Measurements from ENCODE around the gene RASGRP3. TPM values are rescaled to one million over a fixed set of nuclear protein-coding genes. Genes with fewer than 3 reads are reported as not detected.

The RASGRP3 gene
- total and polyA plus RNA-seq, 7 experiments from 2014 or later, result 1.4 to 14.2 (median 3.1) TPM

GRCh38 chr2:33451825-33452224 lies 24.6 kb upstream of the RASGRP3 start:
- Mint-ChIP-seq H3K27me3 (peaks cover 0 to 12% (median 7%) of the 10 kb centered on the region in 5 donors), H3K4me1 (peaks cover 0 to 3% (median 0%) of the 10 kb centered on the region in 7 donors), H3K36me3 (peaks cover 0 to 8% (median 3%) of the 10 kb centered on the region in 5 donors), H3K9me3 (peaks cover 0 to 28% (median 16%) of the 10 kb centered on the region in 11 donors), H3K4me3 (no peak overlapping the region), H3K27ac (no peak overlapping the region)
- Histone ChIP-seq H3K9me3 (ENCODE audit: control insufficient read depth in 2 of 3, low read length in 3 of 3) (peaks cover 0 to 7% (median 0%) of the 10 kb centered on the region in 3 experiments), H3K36me3 (ENCODE audit: control insufficient read depth in 2 of 3, insufficient read depth in 3 of 3, low read length in 3 of 3) (no peaks in the 10 kb centered on the region), H3K27me3 (ENCODE audit: control insufficient read depth in 2 of 2, insufficient read depth in 2 of 2, low read length in 2 of 2) (no peaks in the 10 kb centered on the region), H3K4me1 (ENCODE audit: control insufficient read depth in 2 of 2, insufficient read depth in 2 of 2, low read length in 2 of 2) (no peaks in the 10 kb centered on the region), H3K4me3 (ENCODE audit: low read length) (no peak overlapping the region), H3K27ac (ENCODE audit: low read depth, low read length) (no peak overlapping the region)
- ATAC-seq, result no peak
- intact Hi-C loops (cut with micrococcal nuclease), result no loop called here
- CTCF ChIA-PET, result no interaction called here
- POLR2A ChIA-PET, result no interaction called here
- no peak for DNase-seq

- H3K27ac ChIP-seq (ENCODE audit: low read depth, low read length), result no peak overlapping the region
- DNase-seq (no peak), ATAC-seq (no peak)
- ChIA-PET CTCF (no interaction called here), POLR2A (no interaction called here)
- Mint-ChIP-seq H3K4me1 (peaks cover 0 to 3% (median 0%) of the 10 kb centered on the region in 7 donors), H3K4me3 (no peak overlapping the region), H3K27me3 (peaks cover 0 to 13% (median 7%) of the 10 kb centered on the region in 5 donors), H3K27ac (no peak overlapping the region), H3K9me3 (peaks cover 0 to 28% (median 16%) of the 10 kb centered on the region in 11 donors), H3K36me3 (peaks cover 0 to 8% (median 3%) of the 10 kb centered on the region in 5 donors)
- no peaks in the 10 kb centered on the region for H3K4me1 ChIP-seq (ENCODE audit: control insufficient read depth in 2 of 2, insufficient read depth in 2 of 2, low read length in 2 of 2)
- H3K27me3 ChIP-seq (ENCODE audit: control insufficient read depth in 2 of 2, insufficient read depth in 2 of 2, low read length in 2 of 2), result no peaks in the 10 kb centered on the region
- H3K9me3 ChIP-seq (ENCODE audit: control insufficient read depth in 2 of 3, low read length in 3 of 3), result peaks cover 0 to 7% (median 0%) of the 10 kb centered on the region in 3 experiments
- intact Hi-C loops (cut with micrococcal nuclease), result no loop called here
- no peak overlapping the region for H3K4me3 ChIP-seq (ENCODE audit: low read length)
- no peaks in the 10 kb centered on the region for H3K36me3 ChIP-seq (ENCODE audit: control insufficient read depth in 2 of 3, insufficient read depth in 3 of 3, low read length in 3 of 3)
Observed at GRCh38 chr2:33452545-33452944, 23.9 kb upstream of the RASGRP3 start.

GRCh38 chr2:33453905-33454479 lies 22.5 kb upstream of the RASGRP3 start:
- Mint-ChIP-seq H3K9me3 (peaks cover 0 to 28% (median 16%) of the 10 kb centered on the region in 11 donors), H3K4me3 (no peak overlapping the region), H3K4me1 (no peaks in the 10 kb centered on the region), H3K27ac (no peak overlapping the region), H3K36me3 (peaks cover 0 to 8% (median 3%) of the 10 kb centered on the region in 5 donors), H3K27me3 (peaks cover 0 to 14% (median 7%) of the 10 kb centered on the region in 5 donors)
- intact Hi-C loops (cut with micrococcal nuclease), result no loop called here
- ATAC-seq (no peak), DNase-seq (no peak)
- Histone ChIP-seq H3K27ac (ENCODE audit: low read depth, low read length) (no peak overlapping the region), H3K4me3 (ENCODE audit: low read length) (no peak overlapping the region), H3K9me3 (ENCODE audit: control insufficient read depth in 2 of 3, low read length in 3 of 3) (peaks cover 0 to 7% (median 0%) of the 10 kb centered on the region in 3 experiments), H3K36me3 (ENCODE audit: control insufficient read depth in 2 of 3, insufficient read depth in 3 of 3, low read length in 3 of 3) (no peaks in the 10 kb centered on the region), H3K4me1 (ENCODE audit: control insufficient read depth in 2 of 2, insufficient read depth in 2 of 2, low read length in 2 of 2) (no peaks in the 10 kb centered on the region), H3K27me3 (ENCODE audit: control insufficient read depth in 2 of 2, insufficient read depth in 2 of 2, low read length in 2 of 2) (no peaks in the 10 kb centered on the region)
- ChIA-PET CTCF (no interaction called here), POLR2A (no interaction called here)

- Mint-ChIP-seq H3K4me1 (no peaks in the 10 kb centered on the region), H3K36me3 (peaks cover 0 to 3% (median 0%) of the 10 kb centered on the region in 5 donors), H3K27ac (no peak overlapping the region), H3K9me3 (peaks cover 0 to 14% (median 6%) of the 10 kb centered on the region in 11 donors), H3K27me3 (peaks cover 0 to 9% (median 7%) of the 10 kb centered on the region in 5 donors), H3K4me3 (no peak overlapping the region)
- Histone ChIP-seq H3K27ac (ENCODE audit: low read depth, low read length) (no peak overlapping the region), H3K36me3 (ENCODE audit: control insufficient read depth in 2 of 3, insufficient read depth in 3 of 3, low read length in 3 of 3) (no peaks in the 10 kb centered on the region), H3K4me3 (ENCODE audit: low read length) (no peak overlapping the region), H3K9me3 (ENCODE audit: control insufficient read depth in 2 of 3, low read length in 3 of 3) (peaks cover 0 to 2% (median 0%) of the 10 kb centered on the region in 3 experiments), H3K27me3 (ENCODE audit: control insufficient read depth in 2 of 2, insufficient read depth in 2 of 2, low read length in 2 of 2) (no peaks in the 10 kb centered on the region), H3K4me1 (ENCODE audit: control insufficient read depth in 2 of 2, insufficient read depth in 2 of 2, low read length in 2 of 2) (no peaks in the 10 kb centered on the region)
- no peak for DNase-seq
- ATAC-seq, result no peak
- intact Hi-C loops (cut with micrococcal nuclease), result no loop called here
- ChIA-PET POLR2A (no interaction called here), CTCF (no interaction called here)
Observed at GRCh38 chr2:33457556-33458247, 18.7 kb upstream of the RASGRP3 start.

GRCh38 chr2:33458248-33458819 lies 18.1 kb upstream of the RASGRP3 start:
- DNase-seq (no peak), ATAC-seq (no peak)
- peaks cover 0 to 8% (median 2%) of the 10 kb centered on the region in 11 donors for H3K9me3 Mint-ChIP-seq
- no peaks in the 10 kb centered on the region for H3K36me3 ChIP-seq (ENCODE audit: control insufficient read depth in 2 of 3, insufficient read depth in 3 of 3, low read length in 3 of 3)
- no peak overlapping the region for H3K4me3 Mint-ChIP-seq
- H3K4me1 Mint-ChIP-seq, result no peaks in the 10 kb centered on the region
- H3K27ac Mint-ChIP-seq, result no peak overlapping the region
- CTCF ChIA-PET, result interaction anchor here (0.6 kb wide), 1 partner anchor 1224 kb away, joined by 3 read pairs; no protein-coding TSS in a partner anchor
- H3K36me3 Mint-ChIP-seq, result peaks cover 0 to 3% (median 0%) of the 10 kb centered on the region in 5 donors
- no peak overlapping the region for H3K27ac ChIP-seq (ENCODE audit: low read depth, low read length)
- H3K4me3 ChIP-seq (ENCODE audit: low read length), result no peak overlapping the region
- no peaks in the 10 kb centered on the region for H3K27me3 ChIP-seq (ENCODE audit: control insufficient read depth in 2 of 2, insufficient read depth in 2 of 2, low read length in 2 of 2)
- H3K27me3 Mint-ChIP-seq, result peaks cover 0 to 9% (median 7%) of the 10 kb centered on the region in 5 donors
- intact Hi-C loops (cut with micrococcal nuclease), result no loop called here
- H3K9me3 ChIP-seq (ENCODE audit: control insufficient read depth in 2 of 3, low read length in 3 of 3), result no peaks in the 10 kb centered on the region
- POLR2A ChIA-PET, result no interaction called here
- H3K4me1 ChIP-seq (ENCODE audit: control insufficient read depth in 2 of 2, insufficient read depth in 2 of 2, low read length in 2 of 2), result no peaks in the 10 kb centered on the region

GRCh38 chr2:33459745-33460144 lies 16.7 kb upstream of the RASGRP3 start:
- ATAC-seq, result no peak
- Histone ChIP-seq H3K36me3 (ENCODE audit: control insufficient read depth in 2 of 3, insufficient read depth in 3 of 3, low read length in 3 of 3) (no peaks in the 10 kb centered on the region), H3K4me1 (ENCODE audit: control insufficient read depth in 2 of 2, insufficient read depth in 2 of 2, low read length in 2 of 2) (no peaks in the 10 kb centered on the region), H3K4me3 (ENCODE audit: low read length) (no peak overlapping the region), H3K27me3 (ENCODE audit: control insufficient read depth in 2 of 2, insufficient read depth in 2 of 2, low read length in 2 of 2) (no peaks in the 10 kb centered on the region), H3K27ac (ENCODE audit: low read depth, low read length) (no peak overlapping the region), H3K9me3 (ENCODE audit: control insufficient read depth in 2 of 3, low read length in 3 of 3) (no peaks in the 10 kb centered on the region)
- intact Hi-C loops (cut with micrococcal nuclease), result no loop called here
- H3K4me3 Mint-ChIP-seq, result no peak overlapping the region
- no peak for DNase-seq
- no peak overlapping the region for H3K27ac Mint-ChIP-seq
- H3K9me3 Mint-ChIP-seq, result peaks cover 0 to 2% (median 0%) of the 10 kb centered on the region in 11 donors
- ChIA-PET CTCF (no interaction called here), POLR2A (no interaction called here)
- no peaks in the 10 kb centered on the region for H3K36me3 Mint-ChIP-seq
- H3K27me3 Mint-ChIP-seq, result peaks cover 0 to 7% (median 4%) of the 10 kb centered on the region in 5 donors
- no peaks in the 10 kb centered on the region for H3K4me1 Mint-ChIP-seq

Measured in naive thymus-derived CD4-positive, alpha-beta T cell (primary cell).